SU-DHL-6 (cell line): ENCODE data around the gene PHTF2.

ENCODE experiments used
- H2AFZ ChIP-seq: fragments of 200-600 bp; sonication (generic); 2 replicates; pipeline ENCODE4 v1.6.1; 2014; ENCODE audit warnings: low read depth, mild to moderate bottlenecking, moderate library complexity, mixed read lengths, antibody characterized with exemption, low read length; ENCODE audit not compliant: severe bottlenecking
- H3F3A ChIP-seq: fragments of 200-600 bp; shearing (Covaris generic); 2 replicates; pipeline ENCODE4 v1.6.0; 2016; ENCODE audit warnings: antibody characterized with exemption, mild to moderate bottlenecking; ENCODE audit not compliant: insufficient read depth
- H3K27ac ChIP-seq: fragments of 200-600 bp; sonication (generic); 2 replicates; pipeline ENCODE4 v1.5.1; 2016; ENCODE audit warnings: low read depth, mild to moderate bottlenecking, low read length, moderate library complexity, mixed read lengths
- H3K27me3 ChIP-seq: fragments of 200-600 bp; sonication (generic), shearing (Covaris generic); 2 replicates; pipeline ENCODE4 v1.6.0; 2014; ENCODE audit warnings: mild to moderate bottlenecking, low read length
- H3K36me3 ChIP-seq: fragments of 200-600 bp; sonication (generic); 2 replicates; pipeline ENCODE4 v1.6.1; 2014; ENCODE audit warnings: mild to moderate bottlenecking, low read length, mixed read lengths
- H3K4me2 ChIP-seq: fragments of 300-600, 200-600 bp; shearing (Covaris generic), sonication (generic); 2 replicates; pipeline ENCODE4 v1.6.0; 2014; ENCODE audit warnings: low read length, low read depth, mild to moderate bottlenecking; ENCODE audit not compliant: poor library complexity, severe bottlenecking
- H3K4me3 ChIP-seq: fragments of 200-600 bp; sonication (generic); 2 replicates; pipeline ENCODE4 v1.5.1; 2014; ENCODE audit warnings: antibody characterized with exemption, low read length, mild to moderate bottlenecking, mixed read lengths; ENCODE audit not compliant: insufficient read depth, poor library complexity, severe bottlenecking
- H3K79me2 ChIP-seq: fragments of 200-600 bp; sonication (generic); 2 replicates; pipeline ENCODE4 v1.6.1; 2014; ENCODE audit warnings: mild to moderate bottlenecking, low read length, moderate library complexity; ENCODE audit not compliant: insufficient read depth
- H3K9ac ChIP-seq: fragments of 200-600 bp; sonication (generic); 2 replicates; pipeline ENCODE4 v1.7.0; 2014; ENCODE audit warnings: mild to moderate bottlenecking, low read length
- H3K9me2 ChIP-seq: fragments of 200-600 bp; sonication (generic); replicated peaks from 2 replicates; pipeline ENCODE4 v1.6.1; 2014; ENCODE audit warnings: low read length; ENCODE audit not compliant: insufficient read depth
- H3K9me3 ChIP-seq: fragments of 200-600 bp; sonication (generic); 2 replicates; pipeline ENCODE4 v1.6.1; 2014; ENCODE audit warnings: low read length, mixed read lengths; ENCODE audit not compliant: insufficient read depth
- H4K20me1 ChIP-seq: fragments of 200-600 bp; sonication (generic); 2 replicates; pipeline ENCODE4 v1.6.1; 2014; ENCODE audit warnings: low read depth, mild to moderate bottlenecking, antibody characterized with exemption, low read length, moderate library complexity, mixed read lengths
- CTCF ChIP-seq: fragments of 200-600 bp; sonication (generic); IDR thresholded peaks from one replicate; pipeline ENCODE4 v1.5.1; 2017; ENCODE audit warnings: antibody characterized with exemption, mild to moderate bottlenecking, low read length, moderate library complexity; ENCODE audit not compliant: insufficient read depth, poor library complexity, severe bottlenecking
- EZH2phosphoT487 ChIP-seq: fragments of 200-600 bp; sonication (generic), shearing (Covaris generic); conservative IDR thresholded peaks from 2 replicates; pipeline ENCODE4 v1.6.1; 2018; ENCODE audit warnings: mild to moderate bottlenecking, antibody characterized with exemption, low read length, moderate library complexity, mixed read lengths

Gene PHTF2

GRCh38 chr7:77757589-77757988 is 41.0 kb upstream of the PHTF2 start:
- Histone ChIP-seq H3K79me2 (peaks cover 87% of the 10 kb centered on the region), H3K4me3 (no peak overlapping the region), H2AFZ (no peak overlapping the region), H3K27me3 (no peaks in the 10 kb centered on the region), H3K27ac (peak overlapping the region; percentile 2; the same call in 1 of the 2 replicates), H3K36me3 (peaks cover 3% of the 10 kb centered on the region; the same call in 1 of the 2 replicates), H3K9me2 (no peaks in the 10 kb centered on the region), H3K9ac (no peak overlapping the region), H3F3A (peaks cover 64% of the 10 kb centered on the region), H3K9me3 (no peaks in the 10 kb centered on the region), H4K20me1 (peaks cover 6% of the 10 kb centered on the region; the same call in 1 of the 2 replicates), H3K4me2 (peak overlapping the region; percentile 11)
- TF ChIP-seq CTCF (no peak), EZH2phosphoT487 (no peak)

GRCh38 chr7:77759294-77759889 is 39.2 kb upstream of the PHTF2 start:
- peaks cover 62% of the 10 kb centered on the region for H3F3A ChIP-seq
- no peaks in the 10 kb centered on the region for H3K9me3 ChIP-seq
- H3K27me3 ChIP-seq: no peaks in the 10 kb centered on the region
- H3K9me2 ChIP-seq: no peaks in the 10 kb centered on the region
- peak overlapping the region; percentile 98 for H3K4me2 ChIP-seq
- H4K20me1 ChIP-seq: no peaks in the 10 kb centered on the region
- peaks cover 3% of the 10 kb centered on the region; the same call in 1 of the 2 replicates for H3K36me3 ChIP-seq
- H3K9ac ChIP-seq: peak overlapping the region; percentile 33
- no peak overlapping the region for H2AFZ ChIP-seq
- H3K27ac ChIP-seq: peak overlapping the region; percentile 77
- TF ChIP-seq CTCF: peak; percentile 79
- TF ChIP-seq EZH2phosphoT487: no peak
- H3K79me2 ChIP-seq: peaks cover 87% of the 10 kb centered on the region
- peak overlapping the region; percentile 47 for H3K4me3 ChIP-seq

GRCh38 chr7:77760809-77761453 is 37.6 kb upstream of the PHTF2 start:
- Histone ChIP-seq H3K9ac (peak overlapping the region; percentile 33), H2AFZ (no peak overlapping the region), H3F3A (peaks cover 58% of the 10 kb centered on the region), H3K27ac (peak overlapping the region; percentile 77), H3K4me3 (peak overlapping the region; percentile 47), H4K20me1 (no peaks in the 10 kb centered on the region), H3K27me3 (no peaks in the 10 kb centered on the region), H3K9me2 (no peaks in the 10 kb centered on the region), H3K79me2 (peaks cover 92% of the 10 kb centered on the region), H3K9me3 (no peaks in the 10 kb centered on the region), H3K36me3 (peaks cover 7% of the 10 kb centered on the region; the same call in 1 of the 2 replicates), H3K4me2 (peak overlapping the region; percentile 98)
- no peak for TF ChIP-seq CTCF
- no peak for TF ChIP-seq EZH2phosphoT487
